GM18507 (cell line): ENCODE data around the gene HLA-A.

Source experiments
- DNase-seq: peaks from one replicate; pipeline ENCODE4 v3.0.0; 2011; ENCODE audit warnings: low read depth; ENCODE audit not compliant: insufficient read length; ENCODE audit errors: extremely low spot score
- FAIRE-seq: peaks from 2 replicates; lab custom pipeline; 2011; peaks lifted over from hg19 to GRCh38; lab: Jason Lieb, UNC

The HLA-A gene

GRCh38 chr6:29980511-29980910 is 38.2 kb downstream of the HLA-A start:
- no peak for FAIRE-seq
- DNase-seq, result no peak

GRCh38 chr6:29981211-29981812 is 39.0 kb downstream of the HLA-A start:
- DNase-seq (no peak), FAIRE-seq (no peak)

- DNase-seq (no peak), FAIRE-seq (no peak)
Observed at GRCh38 chr6:29982097-29982496, 39.8 kb downstream of the HLA-A start.

GRCh38 chr6:29984232-29984631 is 41.9 kb downstream of the HLA-A start:
- no peak for FAIRE-seq
- DNase-seq, result no peak

- no peak for FAIRE-seq
- DNase-seq, result no peak
Observed at GRCh38 chr6:29984992-29985391, 42.7 kb downstream of the HLA-A start.

- DNase-seq (no peak), FAIRE-seq (no peak)
Observed at GRCh38 chr6:29986179-29986781, 43.9 kb downstream of the HLA-A start.

- DNase-seq, result no peak
- no peak for FAIRE-seq
Observed at GRCh38 chr6:29989211-29989610, 46.9 kb downstream of the HLA-A start.

GRCh38 chr6:29990931-29991330 is 48.6 kb downstream of the HLA-A start:
- FAIRE-seq (no peak), DNase-seq (no peak)

GRCh38 chr6:29992807-29993206 is 50.5 kb downstream of the HLA-A start:
- FAIRE-seq (no peak), DNase-seq (no peak)

- FAIRE-seq, result no peak
Observed at GRCh38 chr6:29994826-29995225, 52.5 kb downstream of the HLA-A start.

GRCh38 chr6:29995340-29995777 is 53.0 kb downstream of the HLA-A start:
- FAIRE-seq (no peak), DNase-seq (no peak)

More at GRCh38 chr6:29994826-29995225, 52.5 kb downstream of the HLA-A start:
- DNase-seq, result no peak
